Left ventricle myocardium inferior (tissue), 1 donor: ENCODE data around the gene GRB10. TPM values are rescaled to one million over a fixed set of nuclear protein-coding genes. Genes with fewer than 3 reads are reported as not detected.

ENCODE experiments used
- DNase-seq: peaks from one replicate; pipeline ENCODE4 v3.0.0-alpha.2; 2020
- H3K27ac ChIP-seq: fragments of 200-600 bp; replicated peaks from 2 replicates; pipeline ENCODE4 v1.8.0; 2021
- H3K27me3 ChIP-seq: fragments of 200-600 bp; 2 replicates; pipeline ENCODE4 v1.8.0; 2021; ENCODE audit warnings: low read depth
- H3K36me3 ChIP-seq: fragments of 200-600 bp; 2 replicates; pipeline ENCODE4 v1.8.0; 2021
- H3K4me1 ChIP-seq: fragments of 200-600 bp; 2 replicates; pipeline ENCODE4 v1.8.0; 2021
- H3K4me3 ChIP-seq: fragments of 200-600 bp; 2 replicates; pipeline ENCODE4 v1.8.0; 2021; ENCODE audit warnings: mild to moderate bottlenecking, moderate library complexity
- H3K9me3 ChIP-seq: fragments of 200-600 bp; replicated peaks from 2 replicates; pipeline ENCODE4 v1.8.0; 2021
- intact Hi-C: fragments of 100-400 bp; cut with micrococcal nuclease; formaldehyde crosslinking; loops from one replicate; pipeline ENCODE4 v1.11.0; 2022
- total RNA-seq: library from RNA; stranded (reverse); fragmentation: NEBNext Ultra II Directional; extraction: Animal tissue kit (Norgen Biotek cat#: 25700); gene quantifications from one replicate; pipeline ENCODE4 v1.2.1, GENCODE V29; 2021
- TF ChIP-seq, protein P1 (sequence below): fragments of 200-600 bp; IDR thresholded peaks from 2 replicates; pipeline ENCODE4 v1.8.0; 2021; ENCODE audit warnings: antibody characterized with exemption, mild to moderate bottlenecking, borderline replicate concordance
- donor health status: DM: no; HTN: yes; CAD: no; lungs with severe emphysema.

The GRB10 gene
- total RNA-seq, 1 donor from 2014 or later, result 40.6 TPM

DNA sequence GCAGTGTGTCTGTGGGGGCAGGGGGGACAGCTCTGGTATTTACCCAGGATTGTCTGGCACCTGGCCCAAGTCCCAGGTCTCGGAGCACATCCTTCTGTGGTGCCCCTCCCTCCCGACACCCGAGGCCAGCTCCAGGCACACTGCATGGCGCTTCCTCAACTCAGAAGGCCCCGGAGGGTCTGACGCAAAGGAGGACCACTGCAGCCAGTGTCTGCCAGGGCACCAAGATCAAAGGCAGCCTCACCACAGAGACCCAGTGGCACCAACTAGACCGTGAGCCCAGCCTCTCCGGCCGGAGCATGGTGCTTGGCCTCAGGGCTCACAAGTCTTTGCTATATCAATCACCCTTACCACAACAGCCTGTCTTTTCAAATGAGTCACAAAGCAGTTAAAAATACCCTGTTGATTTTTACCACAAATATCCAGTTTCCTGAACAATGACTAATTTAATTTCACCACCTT, 118.2 kb downstream of the GRB10 start:
- peaks cover 100% of the 10 kb centered on the region for H3K4me1 ChIP-seq
- H3K27me3 ChIP-seq, result no peaks in the 10 kb centered on the region
- H3K9me3 ChIP-seq, result no peaks in the 10 kb centered on the region
- no peak for DNase-seq
- H3K4me3 ChIP-seq, result no peak overlapping the region
- peak overlapping the region; percentile 26 for H3K27ac ChIP-seq
- intact Hi-C loops, result no loop called here
- TF ChIP-seq, protein P1, sequence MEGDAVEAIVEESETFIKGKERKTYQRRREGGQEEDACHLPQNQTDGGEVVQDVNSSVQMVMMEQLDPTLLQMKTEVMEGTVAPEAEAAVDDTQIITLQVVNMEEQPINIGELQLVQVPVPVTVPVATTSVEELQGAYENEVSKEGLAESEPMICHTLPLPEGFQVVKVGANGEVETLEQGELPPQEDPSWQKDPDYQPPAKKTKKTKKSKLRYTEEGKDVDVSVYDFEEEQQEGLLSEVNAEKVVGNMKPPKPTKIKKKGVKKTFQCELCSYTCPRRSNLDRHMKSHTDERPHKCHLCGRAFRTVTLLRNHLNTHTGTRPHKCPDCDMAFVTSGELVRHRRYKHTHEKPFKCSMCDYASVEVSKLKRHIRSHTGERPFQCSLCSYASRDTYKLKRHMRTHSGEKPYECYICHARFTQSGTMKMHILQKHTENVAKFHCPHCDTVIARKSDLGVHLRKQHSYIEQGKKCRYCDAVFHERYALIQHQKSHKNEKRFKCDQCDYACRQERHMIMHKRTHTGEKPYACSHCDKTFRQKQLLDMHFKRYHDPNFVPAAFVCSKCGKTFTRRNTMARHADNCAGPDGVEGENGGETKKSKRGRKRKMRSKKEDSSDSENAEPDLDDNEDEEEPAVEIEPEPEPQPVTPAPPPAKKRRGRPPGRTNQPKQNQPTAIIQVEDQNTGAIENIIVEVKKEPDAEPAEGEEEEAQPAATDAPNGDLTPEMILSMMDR, result no peak
- no peaks in the 10 kb centered on the region for H3K36me3 ChIP-seq

DNA sequence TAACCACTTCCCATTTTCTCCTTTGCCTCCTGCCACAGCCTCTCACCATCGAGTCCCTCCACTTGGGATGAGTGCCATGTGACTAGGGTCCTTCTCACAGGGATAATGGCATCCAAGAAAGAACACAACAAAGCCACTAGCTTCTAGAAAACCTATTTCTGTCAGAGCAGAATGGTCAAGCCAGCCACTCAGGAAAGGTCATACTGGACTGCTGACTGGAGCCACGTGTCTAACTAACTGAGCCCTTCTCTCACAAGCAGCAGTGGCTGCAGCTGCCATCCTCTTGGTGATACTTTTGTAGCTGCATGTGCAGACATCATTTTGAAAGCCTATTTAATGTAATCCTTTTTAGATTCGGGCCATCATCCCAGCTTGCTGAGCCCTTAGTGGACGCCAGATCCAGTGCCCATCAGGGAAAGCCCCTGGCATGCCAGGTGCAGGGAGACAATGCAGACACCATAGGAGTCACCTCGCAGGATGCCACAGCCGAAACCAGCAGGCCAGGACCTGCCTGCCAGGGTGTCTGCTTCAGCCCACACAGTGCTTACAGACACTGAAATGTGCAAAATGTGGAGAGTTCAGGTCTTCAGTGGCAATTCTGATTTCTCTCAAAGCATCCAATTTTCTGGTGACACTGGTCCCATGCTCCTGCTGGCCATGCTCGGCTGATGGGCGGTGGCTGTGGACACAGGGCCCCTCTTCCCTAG, 119.1 kb downstream of the GRB10 start:
- TF ChIP-seq, protein P1, result no peak
- no peak for DNase-seq
- H3K4me1 ChIP-seq, result peaks cover 100% of the 10 kb centered on the region
- intact Hi-C loops, result no loop called here
- H3K4me3 ChIP-seq, result no peak overlapping the region
- no peaks in the 10 kb centered on the region for H3K36me3 ChIP-seq
- no peaks in the 10 kb centered on the region for H3K9me3 ChIP-seq
- no peaks in the 10 kb centered on the region for H3K27me3 ChIP-seq
- peak overlapping the region; percentile 49 for H3K27ac ChIP-seq

DNA sequence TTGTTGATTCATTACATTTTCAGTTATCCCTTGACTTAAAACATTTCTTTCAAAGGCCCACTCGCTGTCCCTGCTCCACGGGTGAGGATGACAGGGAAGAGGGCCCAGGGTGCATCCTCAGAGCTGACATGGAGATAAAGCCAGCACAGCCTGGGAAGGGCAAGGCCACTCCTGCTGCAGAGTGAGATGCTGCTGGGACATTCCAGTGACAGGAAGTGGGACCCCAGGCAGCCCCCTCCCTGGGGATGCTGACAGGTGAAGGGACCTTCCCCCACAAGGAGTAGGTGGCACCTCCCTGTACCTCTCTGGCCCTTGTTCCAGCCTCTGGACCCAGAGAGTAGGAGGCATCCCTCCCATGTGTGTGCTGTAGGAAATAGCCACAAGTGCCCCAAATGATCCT, 119.7 kb downstream of the GRB10 start:
- intact Hi-C loops, result no loop called here
- Histone ChIP-seq H3K27ac (peak overlapping the region; percentile 49), H3K9me3 (no peaks in the 10 kb centered on the region), H3K27me3 (no peaks in the 10 kb centered on the region), H3K4me3 (no peak overlapping the region), H3K4me1 (peaks cover 100% of the 10 kb centered on the region), H3K36me3 (no peaks in the 10 kb centered on the region)
- TF ChIP-seq, protein P1, result no peak
- no peak for DNase-seq

DNA sequence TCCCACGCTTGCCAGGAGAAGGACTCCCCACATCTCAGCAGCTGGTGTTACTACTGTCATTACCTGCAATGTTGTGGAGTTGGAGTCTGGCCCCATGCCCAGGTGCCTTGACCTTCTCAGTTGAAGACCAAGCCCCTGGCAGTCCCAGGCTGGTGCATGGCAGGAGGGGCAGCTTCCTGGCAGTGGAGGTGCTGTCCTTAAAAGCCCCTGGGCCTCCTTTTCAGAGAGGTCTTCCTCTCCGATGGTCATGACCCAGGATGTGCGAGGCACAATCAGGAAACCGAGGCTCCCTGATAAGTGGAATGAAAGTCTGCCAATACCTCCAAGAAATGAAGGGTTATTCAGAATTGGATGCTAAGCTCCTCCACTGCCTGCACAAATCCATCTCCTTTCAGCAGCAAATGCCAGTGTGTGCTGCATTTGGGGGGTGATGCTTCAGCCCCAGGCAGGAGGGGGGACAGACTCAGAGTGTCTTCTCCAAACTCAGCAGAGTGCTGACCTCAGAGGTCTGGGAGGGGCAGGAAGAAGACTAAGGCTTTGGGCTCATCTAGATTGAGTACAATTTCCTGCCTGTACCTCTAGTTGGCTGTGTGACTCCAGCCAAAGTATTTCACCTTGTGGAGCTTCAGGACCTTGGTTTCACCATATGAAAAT, 120.5 kb downstream of the GRB10 start:
- peak overlapping the region; percentile 49 for H3K27ac ChIP-seq
- H3K36me3 ChIP-seq, result no peaks in the 10 kb centered on the region
- H3K27me3 ChIP-seq, result no peaks in the 10 kb centered on the region
- TF ChIP-seq, protein P1, result no peak
- no peaks in the 10 kb centered on the region for H3K9me3 ChIP-seq
- peaks cover 100% of the 10 kb centered on the region for H3K4me1 ChIP-seq
- intact Hi-C loops, result no loop called here
- no peak for DNase-seq
- H3K4me3 ChIP-seq, result no peak overlapping the region

DNA sequence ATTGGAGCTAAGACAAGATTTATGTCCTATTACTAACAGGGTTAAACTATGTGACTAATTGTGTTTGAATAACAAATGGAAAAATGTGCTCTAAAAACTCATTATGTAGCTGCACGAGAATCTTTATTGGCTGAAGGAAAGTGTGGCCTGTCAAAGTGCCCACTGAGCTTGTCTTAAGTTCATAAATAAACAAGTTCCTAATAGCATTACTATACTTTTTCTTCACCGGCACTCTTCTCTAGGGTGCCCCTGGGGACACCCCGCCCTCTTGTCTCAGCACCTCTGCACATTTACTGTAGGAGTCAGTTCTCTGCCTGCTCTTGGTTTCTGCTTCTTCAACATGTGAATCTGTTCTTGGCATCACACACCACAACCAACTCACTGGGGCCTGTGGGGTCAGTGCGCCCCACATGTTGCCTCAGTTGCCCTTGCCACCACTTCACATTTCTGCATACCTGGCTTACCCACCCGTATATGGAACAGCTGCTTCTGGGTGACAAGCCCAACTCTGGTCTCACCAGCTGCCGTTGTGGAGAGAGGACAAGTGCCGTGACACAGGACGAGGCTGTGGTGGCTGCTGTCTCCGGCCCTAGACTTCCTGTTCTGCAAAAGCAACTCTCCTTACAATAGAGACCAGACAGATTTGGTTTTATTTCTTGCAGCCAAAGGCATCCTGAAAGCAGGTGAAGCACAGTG, 121.2 kb downstream of the GRB10 start:
- Histone ChIP-seq H3K36me3 (no peaks in the 10 kb centered on the region), H3K27ac (peak overlapping the region; percentile 49), H3K9me3 (no peaks in the 10 kb centered on the region), H3K4me3 (no peak overlapping the region), H3K4me1 (peaks cover 100% of the 10 kb centered on the region), H3K27me3 (no peaks in the 10 kb centered on the region)
- intact Hi-C loops, result no loop called here
- TF ChIP-seq, protein P1, result no peak
- DNase-seq, result no peak
